H9 (cell line): ENCODE measurements around the gene MOCS1. TPM values are rescaled to one million over a fixed set of nuclear protein-coding genes. Genes with fewer than 3 reads are reported as not detected.
A peak's percentile ranks its signal among the peaks of the same experiment; 100 is the strongest.

Source experiments
- DNase-seq: peaks from one replicate; pipeline ENCODE4 v3.0.0-alpha.2; 2017
- H2AFZ ChIP-seq: one replicate; pipeline ENCODE4 v1.6.1; 2013; ENCODE audit warnings: mild to moderate bottlenecking, low read length, control low read depth, moderate library complexity
- H2AK5ac ChIP-seq: 2 replicates; pipeline ENCODE4 v1.6.1; 2013; ENCODE audit warnings: low read length, control low read depth, mixed read lengths; ENCODE audit not compliant: insufficient read length
- H2BK120ac ChIP-seq: one replicate; pipeline ENCODE4 v1.6.1; 2013; ENCODE audit warnings: low read depth, mild to moderate bottlenecking, low read length, control low read depth, inconsistent platforms; ENCODE audit not compliant: poor library complexity, severe bottlenecking
- H2BK12ac ChIP-seq: 2 replicates; pipeline ENCODE4 v1.6.1; 2013; ENCODE audit warnings: low read length, control low read depth, mixed read lengths, low read depth; ENCODE audit not compliant: insufficient read length
- H2BK15ac ChIP-seq: 2 replicates; pipeline ENCODE4 v1.6.1; 2013; ENCODE audit warnings: low read depth, low read length, control low read depth
- H2BK20ac ChIP-seq: one replicate; pipeline ENCODE4 v1.6.1; 2013; ENCODE audit warnings: low read depth, mild to moderate bottlenecking, low read length, control low read depth, inconsistent platforms; ENCODE audit not compliant: poor library complexity, severe bottlenecking
- H2BK5ac ChIP-seq: 2 replicates; pipeline ENCODE4 v1.6.1; 2013; ENCODE audit warnings: low read length, control low read depth, mixed read lengths; ENCODE audit not compliant: insufficient read length
- H3K14ac ChIP-seq: 2 replicates; pipeline ENCODE4 v1.6.1; 2013; ENCODE audit warnings: low read length, control low read depth; ENCODE audit not compliant: insufficient read depth
- H3K18ac ChIP-seq: 2 replicates; pipeline ENCODE4 v1.6.1; 2013; ENCODE audit warnings: low read depth, mild to moderate bottlenecking, mixed read lengths, low read length, control low read depth; ENCODE audit not compliant: insufficient read length
- H3K23ac ChIP-seq: 2 replicates; pipeline ENCODE4 v1.6.1; 2013; ENCODE audit warnings: low read length, control low read depth, mixed read lengths, low read depth; ENCODE audit not compliant: insufficient read length
- H3K23me2 ChIP-seq: 2 replicates; pipeline ENCODE4 v1.6.1; 2013; ENCODE audit warnings: low read depth, mild to moderate bottlenecking, mixed read lengths, low read length, control low read depth; ENCODE audit not compliant: insufficient read length, poor library complexity, severe bottlenecking
- H3K27ac ChIP-seq: 2 replicates; pipeline ENCODE4 v1.5.1; 2013; ENCODE audit warnings: low read length, control low read depth, mixed read lengths, low read depth; ENCODE audit not compliant: insufficient read length
- H3K27me3 ChIP-seq: 2 replicates; pipeline ENCODE4 v1.6.1; 2013; ENCODE audit warnings: low read length, control low read depth, inconsistent platforms; ENCODE audit not compliant: insufficient read depth
- H3K4ac ChIP-seq: 2 replicates; pipeline ENCODE4 v1.6.1; 2013; ENCODE audit warnings: low read depth, mild to moderate bottlenecking, control low read depth, inconsistent platforms, low read length, moderate library complexity
- H3K4me1 ChIP-seq: 2 replicates; pipeline ENCODE4 v1.6.1; 2013; ENCODE audit warnings: low read length, control low read depth, inconsistent platforms; ENCODE audit not compliant: insufficient read depth
- H3K4me2 ChIP-seq: 2 replicates; pipeline ENCODE4 v1.6.1; 2013; ENCODE audit warnings: low read length, control low read depth, mixed read lengths; ENCODE audit not compliant: insufficient read length, insufficient read depth
- H3K56ac ChIP-seq: 2 replicates; pipeline ENCODE4 v1.6.1; 2013; ENCODE audit warnings: low read depth, mild to moderate bottlenecking, mixed read lengths, low read length, control low read depth; ENCODE audit not compliant: insufficient read length
- H3K79me1 ChIP-seq: 2 replicates; pipeline ENCODE4 v1.6.1; 2013; ENCODE audit warnings: low read depth, mild to moderate bottlenecking, moderate library complexity, low read length, control low read depth, inconsistent platforms; ENCODE audit not compliant: insufficient read depth, poor library complexity, severe bottlenecking
- H3K79me2 ChIP-seq: 2 replicates; pipeline ENCODE4 v1.6.1; 2013; ENCODE audit warnings: low read length, control low read depth, inconsistent platforms; ENCODE audit not compliant: insufficient read depth
- H3K9ac ChIP-seq: 2 replicates; pipeline ENCODE4 v1.6.1; 2013; ENCODE audit warnings: low read length, control low read depth, mixed read lengths; ENCODE audit not compliant: insufficient read length; ENCODE audit errors: extremely low read depth
- H3K9me3 ChIP-seq: one replicate; pipeline ENCODE4 v1.6.1; 2013; ENCODE audit warnings: low read depth, low read length, inconsistent platforms; ENCODE audit not compliant: control insufficient read depth
- H3T11ph ChIP-seq: one replicate; pipeline ENCODE4 v1.6.1; 2013; ENCODE audit warnings: mild to moderate bottlenecking, low read length, control low read depth, inconsistent platforms
- H4K20me1 ChIP-seq: one replicate; pipeline ENCODE4 v1.6.1; 2013; ENCODE audit not compliant: control insufficient read depth, insufficient read length, insufficient read depth
- H4K5ac ChIP-seq: 2 replicates; pipeline ENCODE4 v1.6.1; 2013; ENCODE audit warnings: low read depth, mild to moderate bottlenecking, mixed read lengths, low read length, control low read depth; ENCODE audit not compliant: insufficient read length
- H4K8ac ChIP-seq: replicated peaks from 2 replicates; pipeline ENCODE4 v1.6.1; 2013; ENCODE audit warnings: low read length, control low read depth, mixed read lengths, low read depth; ENCODE audit not compliant: insufficient read length
- H4K91ac ChIP-seq: 2 replicates; pipeline ENCODE4 v1.6.1; 2013; ENCODE audit warnings: low read depth, mild to moderate bottlenecking, moderate library complexity, mixed read lengths, low read length, control low read depth; ENCODE audit not compliant: insufficient read length
- H3K27ac Mint-ChIP-seq, 3 experiments: 2 replicates in 2 of 3; 3 replicates in 1 of 3; pipeline ENCODE4 v1.8.0; 2020 to 2021; ENCODE audit warnings: mixed read lengths in 3 of 3, mild to moderate bottlenecking in 1 of 3, moderate library complexity in 1 of 3
- H3K27me3 Mint-ChIP-seq: 2 replicates; pipeline ENCODE4 v1.8.0; 2021; ENCODE audit warnings: low read depth, mild to moderate bottlenecking, moderate library complexity, mixed read lengths
- H3K36me3 Mint-ChIP-seq, 3 experiments: 2 replicates in 2 of 3; 3 replicates in 1 of 3; pipeline ENCODE4 v1.8.0; 2020 to 2021; ENCODE audit warnings: low read depth in 3 of 3, mixed read lengths in 3 of 3; ENCODE audit not compliant: insufficient read depth in 1 of 3
- H3K4me1 Mint-ChIP-seq, 2 experiments: 2 replicates each; pipeline ENCODE4 v1.8.0; 2020; ENCODE audit warnings: mixed read lengths in 2 of 2
- H3K4me3 Mint-ChIP-seq, 2 experiments: 2 replicates in 1 of 2; 3 replicates in 1 of 2; pipeline ENCODE4 v1.8.0; 2020 to 2021; ENCODE audit warnings: mild to moderate bottlenecking in 2 of 2, mixed read lengths in 2 of 2, moderate library complexity in 1 of 2
- H3K9me3 Mint-ChIP-seq, 2 experiments: 2 replicates in 1 of 2; 3 replicates in 1 of 2; pipeline ENCODE4 v1.8.0; 2020; ENCODE audit warnings: mild to moderate bottlenecking in 2 of 2, mixed read lengths in 2 of 2, moderate library complexity in 1 of 2
- CTCF ChIP-seq: fragments of 200-600 bp; sonication (generic); conservative IDR thresholded peaks from 3 replicates; pipeline ENCODE4 v1.8.0; 2021; ENCODE audit warnings: antibody characterized with exemption, mild to moderate bottlenecking
- WGBS: extraction: QIAGEN DNeasy Blood & Tissue Kit; methylation state at CpG from one replicate; pipeline ENCODE4 v1.1.7; 2013; ENCODE audit warnings: missing lambda C conversion rate, low lambda C conversion rate, mixed read lengths; ENCODE audit not compliant: insufficient read length; ENCODE audit errors: extremely low coverage; 5-methylcytosine and 5-hydroxymethylcytosine counted together
- total RNA-seq: library from RNA; stranded (reverse); gene quantifications from 2 replicates; pipeline ENCODE4 v1.2.1, GENCODE V29; 2021

MOCS1 gene
- total RNA-seq, 1 experiment from 2014 or later: 15.2 TPM

GRCh38 chr6:39947611-39948068, 13.4 kb upstream of the MOCS1 start:
- no peak overlapping the region for H2BK5ac ChIP-seq
- no peak overlapping the region for H3K23ac ChIP-seq
- H2BK15ac ChIP-seq: no peak overlapping the region
- H3K79me2 ChIP-seq: no peaks in the 10 kb centered on the region
- no peak overlapping the region for H2AFZ ChIP-seq
- peaks cover 0 to 19% of the 10 kb centered on the region in 2 experiments; a peak in 3 of 4 replicates for H3K4me1 Mint-ChIP-seq
- WGBS: no CpG with 5 or more reads among the region's 5 CpGs
- H4K8ac ChIP-seq: no peak overlapping the region
- H3K56ac ChIP-seq: no peak overlapping the region
- no peak overlapping the region for H3K4me3 Mint-ChIP-seq
- H2BK120ac ChIP-seq: no peak overlapping the region
- peaks cover 5% of the 10 kb centered on the region for H3K23me2 ChIP-seq
- peaks cover 17% of the 10 kb centered on the region; the same call in 1 of the 2 replicates for H3K4me1 ChIP-seq
- no peak overlapping the region for H2BK20ac ChIP-seq
- H3K27me3 ChIP-seq: no peaks in the 10 kb centered on the region
- no peaks in the 10 kb centered on the region for H4K20me1 ChIP-seq
- no peaks in the 10 kb centered on the region for H3K36me3 Mint-ChIP-seq
- H3T11ph ChIP-seq: no peak overlapping the region
- H3K27ac Mint-ChIP-seq: peak overlapping the region in 2 of 3 experiments; percentile 14 to 32; a peak in 2 of 7 replicates
- no peaks in the 10 kb centered on the region for H3K9me3 ChIP-seq
- H3K27me3 Mint-ChIP-seq: no peaks in the 10 kb centered on the region
- no peak overlapping the region for H4K5ac ChIP-seq
- no peak overlapping the region for H3K9ac ChIP-seq
- no peak for TF ChIP-seq CTCF
- no peak overlapping the region for H3K14ac ChIP-seq
- H3K79me1 ChIP-seq: no peaks in the 10 kb centered on the region
- H3K4ac ChIP-seq: no peak overlapping the region
- H3K4me2 ChIP-seq: peak overlapping the region; percentile 30
- no peak overlapping the region for H3K18ac ChIP-seq
- no peak overlapping the region for H3K27ac ChIP-seq
- H2BK12ac ChIP-seq: no peak overlapping the region
- no peaks in the 10 kb centered on the region for H3K9me3 Mint-ChIP-seq
- DNase-seq: peak; percentile 55
- H2AK5ac ChIP-seq: no peak overlapping the region
- H4K91ac ChIP-seq: no peak overlapping the region
